Skin of body (tissue), 2 donors: ENCODE data around the gene CD101. TPM values are rescaled to one million over a fixed set of nuclear protein-coding genes. Genes with fewer than 3 reads are reported as not detected.

Experiments used
- DNase-seq: peaks from one replicate; lab custom pipeline; 2025; lab: John Stamatoyannopoulos, UW
- total RNA-seq: library from RNA; depleted of rRNA; stranded (reverse); fragments of >200 nt; gene quantifications from one replicate; pipeline ENCODE4 v1.2.3, GENCODE V29; 2014

CD101 gene
- total RNA-seq, 1 donor from 2014 or later: 1.8 TPM

- peak; percentile 31 for DNase-seq
Measured at GRCh38 chr1:117015724-117016123, 14.2 kb downstream of the CD101 start.

GRCh38 chr1:117017062-117017461 is 15.5 kb downstream of the CD101 start:
- DNase-seq: no peak

- DNase-seq: no peak
Measured at GRCh38 chr1:117017648-117018047, 16.1 kb downstream of the CD101 start.

GRCh38 chr1:117020526-117021156 is 19.1 kb downstream of the CD101 start:
- DNase-seq: no peak

GRCh38 chr1:117022114-117022513 is 20.6 kb downstream of the CD101 start:
- DNase-seq: no peak

GRCh38 chr1:117025568-117025967 is 24.0 kb downstream of the CD101 start:
- no peak for DNase-seq

- DNase-seq: peak; percentile 8
Measured at GRCh38 chr1:117026361-117026760, 24.8 kb downstream of the CD101 start.

- no peak for DNase-seq
Measured at GRCh38 chr1:117029685-117030084, 28.1 kb downstream of the CD101 start.

GRCh38 chr1:117030271-117030877 is 28.8 kb downstream of the CD101 start:
- DNase-seq: no peak

GRCh38 chr1:117032266-117032665 is 30.7 kb downstream of the CD101 start:
- no peak for DNase-seq

- no peak for DNase-seq
Measured at GRCh38 chr1:117032681-117033539, 31.4 kb downstream of the CD101 start.

- no peak for DNase-seq
Measured at GRCh38 chr1:117033772-117034171, 32.2 kb downstream of the CD101 start.

GRCh38 chr1:117034791-117035290 is 33.3 kb downstream of the CD101 start:
- DNase-seq: no peak

GRCh38 chr1:117036018-117036461 is 34.5 kb downstream of the CD101 start:
- no peak for DNase-seq

GRCh38 chr1:117037802-117038201 is 36.2 kb downstream of the CD101 start:
- DNase-seq: peak; percentile 24

GRCh38 chr1:117038236-117038635 is 36.7 kb downstream of the CD101 start:
- DNase-seq: no peak

GRCh38 chr1:117044217-117044616 is 42.7 kb downstream of the CD101 start:
- no peak for DNase-seq

GRCh38 chr1:117045644-117046043 is 44.1 kb downstream of the CD101 start:
- DNase-seq: peak; percentile 16

- no peak for DNase-seq
Measured at GRCh38 chr1:117046781-117047180, 45.2 kb downstream of the CD101 start.

GRCh38 chr1:117047271-117047670 is 45.7 kb downstream of the CD101 start:
- no peak for DNase-seq

GRCh38 chr1:117049857-117050256 is 48.3 kb downstream of the CD101 start:
- no peak for DNase-seq
